Smooth muscle cell (in vitro differentiated cells): Measurements from ENCODE around the gene EPB42. TPM values are rescaled to one million over a fixed set of nuclear protein-coding genes. Genes with fewer than 3 reads are reported as not detected.
"Not testable (repeated sequence)": the region's sequence is repeated elsewhere in the genome, so short reads cannot be mapped to it uniquely, and the experiment has no call there.

Source experiments
- DNase-seq: peaks from one replicate; lab custom pipeline; 2025; ENCODE audit not compliant: unreplicated experiment; lab: John Stamatoyannopoulos, UW
- H2AFZ ChIP-seq: fragments of 200-600 bp; sonication (generic); 2 replicates; pipeline ENCODE4 v1.6.0; 2016; ENCODE audit warnings: antibody characterized with exemption, low read depth, mild to moderate bottlenecking
- H3F3A ChIP-seq: fragments of 200-600 bp; sonication (generic); 2 replicates; pipeline ENCODE4 v1.6.0; 2017; ENCODE audit warnings: antibody characterized with exemption, low read depth
- H3K27ac ChIP-seq: fragments of 200-600 bp; sonication (generic); 2 replicates; pipeline ENCODE4 v1.5.1; 2016; ENCODE audit warnings: low read depth, mild to moderate bottlenecking
- H3K27me3 ChIP-seq: fragments of 200-600 bp; sonication (generic); 2 replicates; pipeline ENCODE4 v1.6.1; 2016; ENCODE audit warnings: low read depth, mild to moderate bottlenecking
- H3K36me3 ChIP-seq: fragments of 200-600 bp; sonication (generic); 2 replicates; pipeline ENCODE4 v1.5.1; 2016; ENCODE audit warnings: low read depth
- H3K4me1 ChIP-seq: fragments of 200-600 bp; sonication (generic); 2 replicates; pipeline ENCODE4 v1.5.1; 2016; ENCODE audit warnings: low read depth
- H3K4me2 ChIP-seq: fragments of 200-600 bp; sonication (generic); 2 replicates; pipeline ENCODE4 v1.6.0; 2016; ENCODE audit warnings: mild to moderate bottlenecking
- H3K4me3 ChIP-seq: fragments of 200-600 bp; sonication (generic); 2 replicates; pipeline ENCODE4 v1.5.1; 2016; ENCODE audit warnings: mild to moderate bottlenecking
- H3K79me2 ChIP-seq: fragments of 200-600 bp; sonication (generic); 2 replicates; pipeline ENCODE4 v1.6.0; 2016; ENCODE audit warnings: low read depth, mild to moderate bottlenecking
- H3K9ac ChIP-seq: fragments of 200-600 bp; sonication (generic); 2 replicates; pipeline ENCODE4 v1.6.0; 2016; ENCODE audit warnings: low read depth
- H3K9me3 ChIP-seq: fragments of 200-600 bp; sonication (generic); replicated peaks from 2 replicates; pipeline ENCODE4 v1.5.1; 2016; ENCODE audit warnings: low read depth
- H4K20me1 ChIP-seq: fragments of 200-600 bp; sonication (generic); 2 replicates; pipeline ENCODE4 v1.6.0; 2016; ENCODE audit warnings: low read depth
- CTCF ChIP-seq: fragments of 200-600 bp; sonication (generic); IDR thresholded peaks from 2 replicates; pipeline ENCODE4 v1.5.1; 2017; ENCODE audit warnings: borderline replicate concordance, mild to moderate bottlenecking, antibody characterized with exemption; ENCODE audit not compliant: insufficient read depth, poor library complexity, severe bottlenecking
- WGBS: methylation state at CpG from one replicate; pipeline ENCODE4 v1.1.7; 2016; ENCODE audit warnings: low lambda C conversion rate; 5-methylcytosine and 5-hydroxymethylcytosine counted together
- polyA plus RNA-seq: library from polyadenylated mRNA; unstranded; fragments of >200 nt; fragmentation: Nextera tagmentation; extraction: Ambion mirVana; gene quantifications from 2 replicates; pipeline ENCODE4 v1.2.1, GENCODE V29; 2016
- total RNA-seq: library from RNA; depleted of rRNA; stranded (reverse); fragments of >200 nt; gene quantifications from 2 replicates; pipeline ENCODE4 v1.2.3, GENCODE V29; 2014

The EPB42 gene
- total and polyA plus RNA-seq, 2 experiments from 2014 or later = not detected

GRCh38 chr15:43198992-43199391, 21.8 kb downstream of the EPB42 start:
- Histone ChIP-seq H3K9ac (no peak overlapping the region), H3K4me1 (no peaks in the 10 kb centered on the region), H3K36me3 (no peaks in the 10 kb centered on the region), H3K79me2 (no peaks in the 10 kb centered on the region), H3K4me3 (no peak overlapping the region), H4K20me1 (no peaks in the 10 kb centered on the region), H3K4me2 (no peak overlapping the region), H3F3A (no peaks in the 10 kb centered on the region), H2AFZ (no peak overlapping the region), H3K9me3 (no peaks in the 10 kb centered on the region), H3K27me3 (peaks cover 11% of the 10 kb centered on the region), H3K27ac (no peak overlapping the region)
- no peak for DNase-seq
- WGBS = 94% methylated on average over 3 of the region's 3 CpGs
- no peak for TF ChIP-seq CTCF

- not testable (repeated sequence) for H3K27ac ChIP-seq, H3K9ac ChIP-seq, H3K4me3 ChIP-seq, H3K79me2 ChIP-seq, H3K4me1 ChIP-seq, H4K20me1 ChIP-seq, DNase-seq, H3K9me3 ChIP-seq, H2AFZ ChIP-seq, H3F3A ChIP-seq, H3K36me3 ChIP-seq, H3K4me2 ChIP-seq
- peaks cover 11% of the 10 kb centered on the region for H3K27me3 ChIP-seq
- WGBS = 97% methylated on average over 4 of the region's 4 CpGs
These were observed 22.3 kb downstream of the EPB42 start for GRCh38 chr15:43198556-43198955.

GRCh38 chr15:43197773-43198172, 23.0 kb downstream of the EPB42 start:
- not testable (repeated sequence) for H3K9me3 ChIP-seq, H3K4me2 ChIP-seq, H3K27me3 ChIP-seq, H4K20me1 ChIP-seq, H2AFZ ChIP-seq, H3F3A ChIP-seq, H3K4me3 ChIP-seq, DNase-seq, H3K27ac ChIP-seq, H3K36me3 ChIP-seq, H3K4me1 ChIP-seq, H3K79me2 ChIP-seq, H3K9ac ChIP-seq
- 95% methylated on average over 3 of the region's 3 CpGs for WGBS

GRCh38 chr15:43196760-43197548, 23.9 kb downstream of the EPB42 start:
- WGBS = 96% methylated on average over 10 of the region's 10 CpGs
- no peaks in the 10 kb centered on the region for H3K27me3 ChIP-seq
- no peaks in the 10 kb centered on the region for H4K20me1 ChIP-seq
- no peak for DNase-seq
- no peak overlapping the region for H3K4me3 ChIP-seq
- no peak overlapping the region for H3K27ac ChIP-seq
- H3K79me2 ChIP-seq = no peaks in the 10 kb centered on the region
- H3F3A ChIP-seq = no peaks in the 10 kb centered on the region
- H3K4me1 ChIP-seq = no peaks in the 10 kb centered on the region
- H3K9me3 ChIP-seq = no peaks in the 10 kb centered on the region
- no peak overlapping the region for H2AFZ ChIP-seq
- TF ChIP-seq CTCF = no peak
- no peak overlapping the region for H3K9ac ChIP-seq
- H3K36me3 ChIP-seq = peaks cover 3% of the 10 kb centered on the region
- H3K4me2 ChIP-seq = no peak overlapping the region
